ENCODE results near the gene CRACDL.

GRCh38 chr2:98944775-98945174 is 8.8 kb upstream of the CRACDL start:
- no peak for TF ChIP-seq POLR2AphosphoS5 (IDR thresholded peaks at IDR 0.05; ENCODE audit: low read depth, low read length)
- TF ChIP-seq SIN3A (IDR thresholded peaks at IDR 0.05; ENCODE audit: borderline replicate concordance, insufficient read depth, low read length), result no peak
- TF ChIP-seq REST (IDR thresholded peaks at IDR 0.05; ENCODE audit: insufficient read depth in 1 of 2, low read depth in 2 of 2, low read length in 2 of 2), result no peak
- TF ChIP-seq FOXP2 (optimal IDR thresholded peaks at IDR 0.05; ENCODE audit: borderline replicate concordance, extremely low read depth, extremely low read length, insufficient read depth), result no peak
